ENCODE measurements around the gene RGSL1.

DNA sequence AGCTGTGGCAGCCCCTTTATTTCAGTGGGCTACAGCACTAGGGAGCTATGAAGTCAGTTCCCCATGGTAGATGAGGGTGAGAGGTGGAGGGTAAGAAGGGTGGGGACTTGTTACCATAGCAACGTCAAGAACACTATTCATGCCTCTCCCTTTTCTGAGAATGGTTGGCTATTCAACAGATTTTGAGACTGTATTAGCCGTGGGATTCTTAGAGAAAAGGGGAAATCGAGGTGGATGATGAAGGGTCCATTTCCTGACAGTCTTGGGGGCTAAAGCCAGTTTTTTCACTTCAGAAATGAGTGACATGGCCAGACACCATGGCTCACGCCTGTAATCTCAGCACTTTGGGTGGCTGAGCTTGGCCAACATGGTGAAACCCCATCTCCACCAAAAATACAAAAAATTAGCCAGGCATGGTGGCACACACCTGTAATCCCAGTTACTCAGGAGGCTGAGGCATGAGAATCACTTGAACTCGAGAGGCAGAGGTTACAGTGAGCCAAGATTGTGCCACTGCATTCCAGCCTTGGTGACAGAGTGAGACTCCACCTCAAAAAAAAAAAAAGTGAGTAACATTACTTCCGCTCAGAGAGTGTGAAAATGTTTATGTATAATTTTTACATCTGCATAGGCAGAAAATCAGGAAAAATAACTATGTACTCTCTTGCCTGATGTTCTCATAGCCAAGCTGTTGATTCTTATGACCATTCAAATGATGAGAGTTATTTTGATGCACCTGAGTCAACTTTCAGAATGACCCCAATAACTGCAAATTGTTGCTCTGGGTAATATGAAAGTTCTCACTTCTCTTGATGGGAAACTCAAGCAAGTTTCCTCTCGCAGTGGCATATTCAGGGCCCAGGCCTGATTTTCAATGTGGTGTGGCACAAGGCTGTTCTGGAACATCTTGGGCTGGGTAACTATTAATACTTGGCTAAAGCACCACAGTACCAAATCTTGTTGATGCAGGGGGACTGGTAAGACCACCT lies 23.2 kb upstream of the RGSL1 start:
- no peak for TF ChIP-seq EZH2 (IDR thresholded peaks at IDR 0.05; ENCODE audit: borderline replicate concordance, low read depth, low read length, severe bottlenecking)
- TF ChIP-seq, protein P1, sequence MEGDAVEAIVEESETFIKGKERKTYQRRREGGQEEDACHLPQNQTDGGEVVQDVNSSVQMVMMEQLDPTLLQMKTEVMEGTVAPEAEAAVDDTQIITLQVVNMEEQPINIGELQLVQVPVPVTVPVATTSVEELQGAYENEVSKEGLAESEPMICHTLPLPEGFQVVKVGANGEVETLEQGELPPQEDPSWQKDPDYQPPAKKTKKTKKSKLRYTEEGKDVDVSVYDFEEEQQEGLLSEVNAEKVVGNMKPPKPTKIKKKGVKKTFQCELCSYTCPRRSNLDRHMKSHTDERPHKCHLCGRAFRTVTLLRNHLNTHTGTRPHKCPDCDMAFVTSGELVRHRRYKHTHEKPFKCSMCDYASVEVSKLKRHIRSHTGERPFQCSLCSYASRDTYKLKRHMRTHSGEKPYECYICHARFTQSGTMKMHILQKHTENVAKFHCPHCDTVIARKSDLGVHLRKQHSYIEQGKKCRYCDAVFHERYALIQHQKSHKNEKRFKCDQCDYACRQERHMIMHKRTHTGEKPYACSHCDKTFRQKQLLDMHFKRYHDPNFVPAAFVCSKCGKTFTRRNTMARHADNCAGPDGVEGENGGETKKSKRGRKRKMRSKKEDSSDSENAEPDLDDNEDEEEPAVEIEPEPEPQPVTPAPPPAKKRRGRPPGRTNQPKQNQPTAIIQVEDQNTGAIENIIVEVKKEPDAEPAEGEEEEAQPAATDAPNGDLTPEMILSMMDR (IDR thresholded peaks at IDR 0.05; ENCODE audit: borderline replicate concordance, extremely low read depth, low read length, poor library complexity, severe bottlenecking): no peak

Data from DND-41 (cell line).